GM10266 (cell line): ENCODE measurements around the gene SPHKAP.

Experiments used
- DNase-seq: peaks from one replicate; pipeline ENCODE4 v3.0.0; 2012; ENCODE audit errors: extremely low spot score
- CTCF ChIP-seq: IDR thresholded peaks from 2 replicates; pipeline ENCODE4 v1.5.1; 2012; ENCODE audit warnings: mild to moderate bottlenecking, low read depth; ENCODE audit not compliant: control insufficient read depth, insufficient read depth; ENCODE audit errors: missing control alignments

The SPHKAP gene

DNA sequence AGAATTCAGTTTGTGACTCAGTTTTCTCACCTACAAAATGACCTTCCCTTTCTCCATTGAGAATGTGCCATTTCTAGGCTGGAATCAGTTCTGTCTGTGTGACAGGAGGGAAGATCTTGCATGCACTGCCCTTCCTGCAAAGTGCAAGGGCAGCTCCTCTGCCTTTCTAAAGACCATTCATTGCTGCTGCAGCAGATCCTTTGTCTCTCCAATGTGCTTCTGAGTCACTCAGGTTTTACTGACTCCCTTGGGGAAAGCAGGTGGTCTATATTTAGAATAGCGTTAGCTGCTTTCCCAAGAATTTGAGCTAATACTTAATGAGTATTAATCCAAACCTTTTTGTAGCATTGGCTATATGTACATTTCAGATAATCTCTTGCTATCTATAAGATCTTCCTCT is 247.6 kb downstream of the SPHKAP start:
- no peak for TF ChIP-seq CTCF

GRCh38 chr2:227932403-227932802 is 249.1 kb downstream of the SPHKAP start:
- DNase-seq = no peak
- no peak for TF ChIP-seq CTCF

More for the DNA sequence above, 247.6 kb downstream of the SPHKAP start:
- DNase-seq = no peak

DNA sequence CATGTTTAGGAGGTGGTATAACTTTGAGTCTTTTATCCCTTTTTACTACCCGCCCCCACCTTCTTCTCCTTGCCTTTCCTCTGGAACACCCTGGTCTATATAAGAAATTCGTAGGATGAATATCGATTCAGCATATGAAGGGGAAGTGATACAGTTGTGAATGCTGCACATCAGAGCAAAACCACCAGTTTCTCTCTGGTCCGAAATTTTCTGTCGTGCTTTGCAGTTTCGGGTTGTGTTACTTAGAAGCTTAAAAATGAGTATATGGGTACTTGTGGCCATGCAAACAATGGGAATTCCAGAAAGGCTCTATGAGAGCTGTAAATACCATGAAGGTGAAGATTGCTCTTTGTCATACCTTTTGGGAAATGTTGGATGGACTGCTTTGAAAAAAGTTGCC is 249.5 kb downstream of the SPHKAP start:
- DNase-seq = no peak

More for the DNA sequence above, 249.5 kb downstream of the SPHKAP start:
- no peak for TF ChIP-seq CTCF
